Suprapubic skin (tissue), 4 donors: Measurements from ENCODE around the gene PAX5.

Experiments
- CTCF ChIP-seq, 2 donors: fragments of 200-600 bp in 1 of 2; fragments of 450-650 bp in 1 of 2; sonication (generic) in 1 of 2; IDR thresholded peaks; one replicate each; pipeline ENCODE4 v1.5.1; 2016 to 2019; ENCODE audit warnings: antibody characterized with exemption in 2 of 2, mild to moderate bottlenecking in 1 of 2, moderate library complexity in 1 of 2
- EP300 ChIP-seq: sonication (generic); formaldehyde crosslinking; IDR thresholded peaks from one replicate; pipeline ENCODE4 v1.6.1; 2017; ENCODE audit warnings: antibody characterized with exemption
- POLR2A ChIP-seq, 2 donors: fragments of 450-650 bp; IDR thresholded peaks; one replicate each; pipeline ENCODE4 v1.6.1; 2017; ENCODE audit warnings: antibody characterized with exemption in 2 of 2, mild to moderate bottlenecking in 2 of 2, moderate library complexity in 2 of 2
- POLR2AphosphoS5 ChIP-seq, 3 donors: sonication (generic); formaldehyde crosslinking; IDR thresholded peaks; one replicate each; pipeline ENCODE4 v1.6.1; 2017; ENCODE audit warnings: antibody characterized with exemption in 3 of 3

- TF ChIP-seq POLR2AphosphoS5 (IDR thresholded peaks at IDR 0.05) (no peak), CTCF (IDR thresholded peaks at IDR 0.05) (no peak), EP300 (no peak), POLR2A (IDR thresholded peaks at IDR 0.05) (no peak)
Measured at GRCh38 chr9:36938617-36939016, 95.5 kb downstream of the PAX5 start.
